HG02884 (cell line): ENCODE measurements around the gene KCNK18.
"Not testable (repeated sequence)": the region's sequence is repeated elsewhere in the genome, so short reads cannot be mapped to it uniquely, and the experiment has no call there.

Source experiments
- ATAC-seq: cut with Tn5 transposase; IDR thresholded peaks from one replicate; pipeline ENCODE4 v1.9.1; 2021; ENCODE audit warnings: mild to moderate bottlenecking, moderate library complexity; ENCODE audit not compliant: unreplicated experiment

KCNK18 gene

DNA sequence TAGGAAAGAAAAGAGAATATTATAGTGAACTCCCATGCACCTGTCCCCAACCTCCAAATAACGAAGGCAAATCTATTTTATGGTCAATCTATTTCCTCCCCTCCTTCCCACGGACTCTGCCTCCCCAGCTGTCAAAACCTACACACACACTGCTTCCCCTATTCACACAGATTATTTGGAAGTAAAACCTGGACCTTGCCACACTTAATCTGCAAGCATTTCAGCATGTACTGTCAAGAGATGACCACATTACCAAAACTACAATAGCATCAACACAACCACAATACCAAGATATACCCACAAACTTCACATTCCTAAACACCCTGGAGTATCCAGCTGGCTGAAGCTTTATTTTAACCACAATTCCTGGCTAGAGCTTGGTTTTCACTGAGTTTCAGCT is 27.8 kb upstream of the KCNK18 start:
- no peak for ATAC-seq

- ATAC-seq, result no peak
Measured at GRCh38 chr10:117170244-117170643, 27.0 kb upstream of the KCNK18 start.

DNA sequence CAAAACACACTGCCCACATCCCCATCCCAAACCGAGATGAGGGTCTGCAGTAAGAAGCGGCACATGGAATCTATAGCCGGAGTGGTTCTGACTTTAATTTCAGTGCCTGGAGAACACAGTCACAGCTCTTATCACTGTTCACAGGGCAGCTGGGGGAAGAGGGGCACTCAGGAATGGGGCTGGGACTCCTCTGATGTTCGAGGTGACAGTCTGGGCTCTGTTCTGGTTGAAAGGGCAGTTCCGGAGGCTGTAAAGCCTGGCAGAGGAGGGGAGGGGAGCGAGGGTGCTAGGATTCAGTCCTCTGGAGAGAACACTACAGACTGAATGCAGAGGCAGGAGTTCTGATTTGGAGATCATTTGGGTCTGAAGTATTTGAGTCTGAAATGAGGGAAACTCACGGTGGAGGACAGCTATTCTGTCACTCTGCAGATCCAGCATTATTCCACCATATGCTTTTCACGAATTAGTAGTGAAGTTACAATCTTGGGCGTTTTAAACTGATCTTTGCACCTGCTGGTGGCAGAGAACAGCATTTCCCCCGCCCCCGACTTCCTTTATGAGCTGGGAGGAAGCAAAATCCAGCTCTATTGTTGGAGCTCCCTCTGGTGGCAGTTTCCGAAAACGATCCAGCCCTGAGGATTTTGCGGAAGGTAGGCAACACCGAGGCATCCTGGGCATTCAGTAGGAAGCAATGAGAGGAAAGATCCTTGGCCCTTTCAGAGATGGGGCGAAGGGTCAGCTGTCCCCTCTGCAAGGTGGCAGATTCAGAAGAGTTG is 22.7 kb upstream of the KCNK18 start:
- peak; percentile 84 for ATAC-seq

DNA sequence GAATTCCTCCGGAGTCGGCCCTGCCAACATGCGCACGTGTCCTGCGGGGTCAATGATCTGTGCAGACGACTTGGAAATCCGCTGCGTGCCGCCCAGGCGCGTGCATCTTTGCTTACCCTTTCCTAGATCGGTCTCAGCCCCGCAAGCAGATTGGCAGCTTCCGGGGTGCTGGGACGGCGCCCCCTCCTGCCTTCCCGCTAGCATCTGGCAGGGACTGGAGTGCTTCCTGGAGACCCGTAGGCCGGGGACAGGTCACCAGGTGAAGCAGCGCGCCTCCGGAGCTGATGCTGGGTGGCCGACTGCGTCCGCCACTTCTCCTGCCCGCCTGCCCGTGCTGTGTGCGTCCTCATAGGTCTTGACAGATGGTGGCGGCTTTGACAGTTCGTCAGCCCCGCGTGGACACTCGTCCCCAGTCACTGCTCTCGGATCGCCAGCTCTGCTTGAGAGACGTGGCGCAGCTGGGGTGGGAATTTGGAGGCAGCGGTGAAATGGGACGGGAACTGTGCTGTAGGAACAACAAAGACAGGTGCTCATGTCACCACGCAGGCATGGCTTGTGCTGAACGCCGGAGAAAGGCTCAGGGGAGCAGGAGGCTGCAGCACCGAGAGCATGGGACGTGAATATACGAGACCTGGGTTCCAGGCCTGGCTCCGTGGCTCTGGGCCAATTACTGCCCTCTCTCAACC is 21.9 kb upstream of the KCNK18 start:
- peak; percentile 25 for ATAC-seq

- ATAC-seq, result peak; percentile 36
Measured at GRCh38 chr10:117175901-117176534, 21.3 kb upstream of the KCNK18 start.

- ATAC-seq, result no peak
Measured at GRCh38 chr10:117178190-117178589, 19.1 kb upstream of the KCNK18 start.

GRCh38 chr10:117184296-117184695 is 13.0 kb upstream of the KCNK18 start:
- ATAC-seq, result no peak

GRCh38 chr10:117184821-117185220 is 12.5 kb upstream of the KCNK18 start:
- ATAC-seq, result no peak

DNA sequence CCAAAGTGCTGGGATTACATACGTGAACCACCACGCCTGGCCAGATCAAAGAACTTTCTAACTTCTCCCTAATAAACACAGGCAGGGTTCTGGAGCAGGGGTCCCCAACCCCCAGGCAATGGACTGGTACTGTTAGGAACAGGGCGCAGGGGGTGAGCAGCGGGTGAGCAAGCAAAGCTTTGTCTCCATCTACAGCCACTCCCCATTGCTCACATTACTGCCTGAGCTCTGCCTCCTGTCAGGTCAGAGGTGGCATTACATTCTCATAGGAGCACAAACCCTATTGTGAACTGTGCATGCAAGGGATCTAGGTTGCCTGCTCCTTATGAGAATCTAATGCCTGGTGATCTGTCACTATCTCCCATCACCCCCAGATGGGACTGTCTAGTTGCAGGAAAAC is 11.5 kb upstream of the KCNK18 start:
- not testable (repeated sequence) for ATAC-seq

DNA sequence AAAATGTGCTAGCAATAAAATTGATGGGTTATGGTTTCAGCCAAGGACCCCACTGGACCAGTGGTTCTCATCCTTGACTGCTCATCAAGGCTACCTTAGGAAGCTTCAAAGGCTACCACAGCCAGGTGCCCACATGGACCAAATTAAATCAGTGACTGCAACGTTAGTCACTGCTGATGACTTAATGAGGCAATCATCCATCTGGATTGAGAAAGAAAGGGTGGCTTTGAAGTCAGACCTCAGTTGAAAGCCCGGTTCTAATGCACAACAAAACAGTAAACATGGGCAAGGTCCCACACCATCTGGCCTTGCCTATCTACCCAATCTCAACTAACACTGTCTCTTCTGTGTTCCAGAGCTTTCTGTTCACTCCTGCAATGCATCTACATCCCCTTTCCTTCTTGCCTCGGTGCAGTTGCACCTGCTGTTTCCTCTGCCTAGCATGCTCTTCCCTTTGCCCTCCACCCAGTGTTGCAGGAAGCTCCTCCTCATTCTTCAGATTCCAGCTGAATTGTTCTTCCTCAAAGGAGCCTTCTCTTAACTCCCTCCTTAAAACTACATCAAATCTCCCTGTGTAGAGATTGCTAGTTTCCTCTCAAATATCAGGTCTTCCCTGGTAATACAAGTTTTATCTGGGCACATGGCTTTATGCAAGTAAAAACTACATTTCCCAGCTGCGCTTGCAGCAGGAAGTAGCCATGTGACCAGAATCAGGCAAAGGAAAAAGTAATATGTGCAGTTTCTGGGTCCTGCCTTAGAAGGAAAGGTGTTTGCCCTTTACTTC is 10.3 kb upstream of the KCNK18 start:
- no peak for ATAC-seq

DNA sequence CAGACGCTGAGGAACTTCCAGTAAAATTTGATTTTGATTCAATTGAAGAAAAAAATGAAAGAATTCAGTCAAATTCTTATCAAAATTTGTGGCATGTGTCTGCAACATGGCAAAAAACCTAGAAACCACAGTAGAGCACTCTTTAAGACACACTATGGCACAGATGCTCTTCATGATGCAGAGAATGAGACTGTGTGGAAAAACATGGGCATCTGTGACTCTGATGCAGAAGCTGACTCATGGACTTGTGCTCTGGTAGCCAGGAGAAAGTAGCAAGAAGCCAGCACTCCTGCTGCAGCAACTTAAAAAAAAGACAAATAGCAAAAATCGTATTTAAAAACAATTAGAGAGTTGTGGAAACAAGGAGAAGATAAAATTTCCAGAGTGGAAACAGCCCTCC is 8.9 kb upstream of the KCNK18 start:
- ATAC-seq, result no peak

- no peak for ATAC-seq
Measured at GRCh38 chr10:117189557-117189956, 7.7 kb upstream of the KCNK18 start.

DNA sequence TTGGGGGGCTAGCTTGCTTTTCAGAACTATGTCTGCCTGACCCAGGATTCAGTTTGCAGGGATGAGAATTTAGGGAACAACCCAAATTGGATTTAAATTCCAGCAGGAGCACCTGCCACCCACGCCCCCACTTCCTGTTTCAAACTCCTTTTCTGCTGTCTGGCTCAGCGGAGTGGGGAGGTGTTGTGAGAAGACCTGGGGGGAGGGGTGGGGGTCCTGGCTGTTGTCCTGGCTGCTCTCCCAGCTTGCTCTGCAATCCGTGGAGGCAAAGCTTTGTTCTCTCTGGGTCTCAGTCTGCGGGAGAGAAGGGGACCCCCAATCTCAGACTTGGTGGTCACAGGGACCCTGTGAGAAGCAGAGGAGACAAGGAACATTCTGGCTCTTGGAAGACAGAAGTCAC is 799 bp downstream of the KCNK18 start:
- ATAC-seq, result no peak

- no peak for ATAC-seq
Measured at GRCh38 chr10:117201826-117202225, 4.5 kb downstream of the KCNK18 start.

DNA sequence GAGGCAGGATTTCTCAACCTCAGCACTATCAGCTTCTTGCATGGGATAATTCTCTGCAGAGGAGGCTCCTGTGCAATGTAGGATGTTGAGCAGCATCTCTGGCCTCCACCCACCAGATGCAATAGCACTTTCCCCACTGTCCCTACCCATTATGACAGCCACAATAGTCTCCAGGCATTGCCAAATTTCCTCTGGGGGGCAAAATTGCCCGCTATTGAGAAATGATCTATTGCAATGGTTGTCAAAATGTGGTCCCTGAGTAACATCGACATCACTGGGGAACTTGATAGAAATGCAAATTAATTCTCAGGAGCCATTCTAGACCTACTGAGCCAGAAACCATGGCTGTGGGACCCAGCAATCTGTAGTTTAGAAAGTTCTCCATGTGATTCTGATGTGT is 7.0 kb downstream of the KCNK18 start:
- ATAC-seq, result no peak

DNA sequence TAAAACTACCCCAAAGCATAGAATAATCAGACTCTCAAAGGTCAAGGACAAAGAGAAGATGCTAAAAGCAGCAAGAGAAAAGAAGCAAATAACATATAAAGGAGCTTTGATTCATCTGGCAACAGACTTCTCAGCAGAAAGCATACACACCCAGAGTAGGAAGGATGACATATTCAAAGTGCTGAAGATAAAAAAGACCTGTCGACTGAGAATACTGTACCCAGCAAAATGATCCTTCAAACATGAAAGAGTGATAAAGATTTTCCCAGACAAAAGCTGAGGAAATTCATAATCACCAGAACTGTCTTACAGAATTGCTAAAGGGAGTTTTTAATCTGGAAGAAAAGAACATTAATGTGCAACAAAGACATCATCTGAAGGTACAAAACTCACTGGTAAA is 14.9 kb downstream of the KCNK18 start:
- ATAC-seq, result no peak

- ATAC-seq, result no peak
Measured at GRCh38 chr10:117214401-117214800, 17.1 kb downstream of the KCNK18 start.

GRCh38 chr10:117215079-117215478 is 17.8 kb downstream of the KCNK18 start:
- ATAC-seq, result no peak

DNA sequence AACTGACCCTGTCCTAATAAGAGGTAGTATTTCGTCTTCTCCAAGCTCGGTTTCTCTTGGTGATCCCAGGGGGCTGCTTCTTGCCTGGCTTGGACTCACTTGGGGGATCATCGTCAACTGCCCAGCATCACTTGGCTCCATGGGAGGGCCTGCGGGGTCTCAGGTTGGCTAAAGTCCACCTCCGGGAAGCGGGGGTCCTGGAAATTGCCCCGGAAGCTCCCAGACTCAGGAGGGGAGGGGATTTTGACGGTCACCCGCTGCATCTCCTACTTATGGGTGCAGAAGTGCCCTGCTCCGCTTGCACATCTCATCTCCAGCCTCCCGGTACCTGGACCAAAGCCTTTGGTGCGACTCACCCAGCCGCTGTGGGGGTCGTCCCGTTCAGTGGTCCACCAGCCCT is 18.7 kb downstream of the KCNK18 start:
- ATAC-seq, result no peak

DNA sequence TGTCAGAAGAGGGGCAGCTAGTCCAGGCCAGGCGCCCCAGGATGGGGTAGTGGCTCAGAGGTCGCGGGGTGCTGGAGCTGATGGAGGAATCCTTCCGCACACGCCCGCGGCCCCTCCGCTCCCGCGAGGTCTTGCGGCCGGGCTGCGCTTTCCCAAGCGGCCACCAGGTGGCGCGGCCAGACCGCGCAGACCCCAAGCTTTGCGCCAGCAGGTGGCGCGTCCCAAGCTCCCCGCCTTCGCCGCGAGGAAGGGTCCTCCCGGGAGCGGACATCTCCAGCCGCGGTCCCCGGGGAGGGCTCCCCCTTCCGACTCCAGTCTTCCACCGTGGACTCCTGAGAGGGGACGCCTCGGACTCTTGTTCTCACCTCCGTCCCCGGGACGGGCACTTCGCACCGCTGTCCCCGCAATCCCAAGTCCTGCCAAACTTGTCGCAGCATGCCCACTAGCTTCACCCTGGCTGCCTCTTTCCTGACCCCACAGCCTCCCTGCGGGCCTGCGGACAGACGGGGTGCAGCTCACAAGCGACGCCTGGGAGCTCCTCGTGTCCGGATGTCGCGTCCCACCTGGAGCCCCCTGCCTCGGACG is 19.4 kb downstream of the KCNK18 start:
- ATAC-seq, result peak; percentile 84

DNA sequence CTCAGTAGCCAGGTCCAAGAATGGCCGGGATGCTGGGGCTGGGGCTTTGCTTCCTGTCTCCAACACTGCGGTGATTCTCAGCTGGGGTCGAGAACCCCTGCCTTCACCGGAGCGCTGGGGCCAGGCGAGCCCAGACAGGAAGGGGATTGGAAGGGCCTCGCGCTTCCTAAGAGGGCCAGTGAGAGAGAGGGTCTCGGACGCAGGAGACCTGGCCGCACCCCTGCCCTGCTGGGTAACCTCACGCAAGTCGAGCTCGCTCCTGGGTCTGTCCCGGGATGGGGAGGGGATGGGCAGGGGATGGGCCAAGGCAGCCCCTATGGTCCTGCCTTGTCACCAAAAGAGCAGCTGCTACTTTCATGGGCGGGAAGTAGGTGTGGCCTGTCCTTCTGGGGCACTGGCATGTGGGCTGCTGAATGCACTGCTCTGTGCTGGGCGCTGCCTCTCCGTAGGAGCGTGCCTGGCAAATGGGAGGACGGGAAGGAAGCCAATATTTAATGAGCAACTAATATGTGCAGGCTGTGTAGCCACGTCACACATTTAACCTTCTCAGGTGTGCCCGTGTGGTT is 20.0 kb downstream of the KCNK18 start:
- ATAC-seq, result peak; percentile 31
